Suprapubic skin (tissue), 4 donors: ENCODE data around the gene ELAPOR2.

Experiments used
- CTCF ChIP-seq, 2 donors: fragments of 200-600 bp in 1 of 2; fragments of 450-650 bp in 1 of 2; sonication (generic) in 1 of 2; IDR thresholded peaks; one replicate each; pipeline ENCODE4 v1.5.1; 2016 to 2019; ENCODE audit warnings: antibody characterized with exemption in 2 of 2, mild to moderate bottlenecking in 1 of 2, moderate library complexity in 1 of 2
- EP300 ChIP-seq: sonication (generic); formaldehyde crosslinking; IDR thresholded peaks from one replicate; pipeline ENCODE4 v1.6.1; 2017; ENCODE audit warnings: antibody characterized with exemption
- POLR2A ChIP-seq, 2 donors: fragments of 450-650 bp; IDR thresholded peaks; one replicate each; pipeline ENCODE4 v1.6.1; 2017; ENCODE audit warnings: antibody characterized with exemption in 2 of 2, mild to moderate bottlenecking in 2 of 2, moderate library complexity in 2 of 2
- POLR2AphosphoS5 ChIP-seq, 3 donors: sonication (generic); formaldehyde crosslinking; IDR thresholded peaks; one replicate each; pipeline ENCODE4 v1.6.1; 2017; ENCODE audit warnings: antibody characterized with exemption in 3 of 3

GRCh38 chr7:87105401-87105800 is 45.9 kb upstream of the ELAPOR2 start:
- TF ChIP-seq CTCF (IDR thresholded peaks at IDR 0.05) (no peak), POLR2AphosphoS5 (IDR thresholded peaks at IDR 0.05) (no peak), POLR2A (IDR thresholded peaks at IDR 0.05) (no peak), EP300 (no peak)
